Nephron (organoid): ENCODE results near the gene SH2B2.

Source experiments
- H3K27ac Mint-ChIP-seq, 3 experiments: 2 replicates each; pipeline ENCODE4 v1.8.0; 2020; ENCODE audit warnings: mixed read lengths in 3 of 3, mild to moderate bottlenecking in 2 of 3, moderate library complexity in 1 of 3
- H3K27me3 Mint-ChIP-seq: 2 replicates; pipeline ENCODE4 v1.8.0; 2021; ENCODE audit warnings: low read depth, mild to moderate bottlenecking, moderate library complexity, mixed read lengths
- H3K36me3 Mint-ChIP-seq: 2 replicates; pipeline ENCODE4 v1.8.0; 2020; ENCODE audit warnings: low read depth, mixed read lengths
- H3K4me1 Mint-ChIP-seq: 2 replicates; pipeline ENCODE4 v1.8.0; 2020; ENCODE audit warnings: mixed read lengths
- H3K4me3 Mint-ChIP-seq, 3 experiments: 2 replicates each; pipeline ENCODE4 v1.8.0; 2020; ENCODE audit warnings: mild to moderate bottlenecking in 3 of 3, mixed read lengths in 3 of 3, moderate library complexity in 2 of 3
- H3K9me3 Mint-ChIP-seq: 2 replicates; pipeline ENCODE4 v1.8.0; 2020; ENCODE audit warnings: mixed read lengths
- CTCF ChIP-seq, 3 experiments: fragments of 200-600 bp; sonication (generic); IDR thresholded peaks; one replicate each; pipeline ENCODE4 v1.5.0; 2021; ENCODE audit warnings: antibody characterized with exemption in 3 of 3; ENCODE audit not compliant: unreplicated experiment in 3 of 3

SH2B2 gene

GRCh38 chr7:102254521-102254920 is 32.1 kb upstream of the SH2B2 start:
- no peak for TF ChIP-seq CTCF (IDR thresholded peaks at IDR 0.05; ENCODE audit: unreplicated experiment in 3 of 3)
- H3K36me3 Mint-ChIP-seq, result peaks cover 31% of the 10 kb centered on the region
- no peaks in the 10 kb centered on the region for H3K27me3 Mint-ChIP-seq
- H3K27ac Mint-ChIP-seq, result peak overlapping the region in 2 of 3 experiments; percentile 76 to 94
- H3K4me1 Mint-ChIP-seq, result peaks cover 49% of the 10 kb centered on the region
- H3K9me3 Mint-ChIP-seq, result no peaks in the 10 kb centered on the region
- H3K4me3 Mint-ChIP-seq, result no peak overlapping the region

- H3K4me3 Mint-ChIP-seq, result peak overlapping the region in 1 of 3 experiments; percentile 46
- peaks cover 22% of the 10 kb centered on the region for H3K36me3 Mint-ChIP-seq
- H3K27ac Mint-ChIP-seq, result peak overlapping the region in 2 of 3 experiments; percentile 29 to 60
- TF ChIP-seq CTCF (IDR thresholded peaks at IDR 0.05; ENCODE audit: unreplicated experiment in 3 of 3), result no peak
- H3K27me3 Mint-ChIP-seq, result no peaks in the 10 kb centered on the region
- no peaks in the 10 kb centered on the region for H3K9me3 Mint-ChIP-seq
- peaks cover 45% of the 10 kb centered on the region for H3K4me1 Mint-ChIP-seq
Measured at GRCh38 chr7:102255501-102255900, 31.2 kb upstream of the SH2B2 start.

GRCh38 chr7:102255916-102256315 is 30.8 kb upstream of the SH2B2 start:
- no peaks in the 10 kb centered on the region for H3K9me3 Mint-ChIP-seq
- H3K4me3 Mint-ChIP-seq, result no peak overlapping the region
- H3K4me1 Mint-ChIP-seq, result peaks cover 46% of the 10 kb centered on the region
- H3K36me3 Mint-ChIP-seq, result peaks cover 19% of the 10 kb centered on the region
- TF ChIP-seq CTCF (IDR thresholded peaks at IDR 0.05; ENCODE audit: unreplicated experiment in 3 of 3), result no peak
- no peaks in the 10 kb centered on the region for H3K27me3 Mint-ChIP-seq
- H3K27ac Mint-ChIP-seq, result no peak overlapping the region

GRCh38 chr7:102258073-102258748 is 28.5 kb upstream of the SH2B2 start:
- TF ChIP-seq CTCF (IDR thresholded peaks at IDR 0.05; ENCODE audit: unreplicated experiment in 3 of 3), result no peak
- peaks cover 14% of the 10 kb centered on the region for H3K36me3 Mint-ChIP-seq
- H3K27me3 Mint-ChIP-seq, result no peaks in the 10 kb centered on the region
- peaks cover 33% of the 10 kb centered on the region for H3K4me1 Mint-ChIP-seq
- H3K9me3 Mint-ChIP-seq, result no peaks in the 10 kb centered on the region
- no peak overlapping the region for H3K4me3 Mint-ChIP-seq
- H3K27ac Mint-ChIP-seq, result no peak overlapping the region

DNA sequence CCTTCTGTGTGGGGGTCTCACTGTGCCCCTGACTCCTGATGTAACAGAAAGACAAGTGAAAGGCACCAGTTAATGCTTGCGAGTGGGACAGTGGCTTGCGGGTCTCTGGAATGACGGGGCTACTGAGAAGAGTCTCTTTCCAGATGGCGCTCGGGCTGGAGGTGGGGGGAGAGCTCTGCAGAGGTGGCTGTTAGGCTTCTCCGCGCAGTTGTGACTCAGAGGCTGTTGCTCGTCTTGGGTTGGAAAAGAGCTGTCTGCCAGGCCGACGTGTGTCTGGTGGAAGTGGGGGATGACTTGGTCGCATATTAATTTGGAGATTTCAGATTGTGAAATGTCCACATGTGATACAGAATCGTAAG is 27.9 kb upstream of the SH2B2 start:
- TF ChIP-seq CTCF (IDR thresholded peaks at IDR 0.05; ENCODE audit: unreplicated experiment in 3 of 3), result no peak
- peaks cover 28% of the 10 kb centered on the region for H3K4me1 Mint-ChIP-seq
- H3K9me3 Mint-ChIP-seq, result no peaks in the 10 kb centered on the region
- no peak overlapping the region for H3K27ac Mint-ChIP-seq
- peaks cover 10% of the 10 kb centered on the region for H3K36me3 Mint-ChIP-seq
- H3K4me3 Mint-ChIP-seq, result no peak overlapping the region
- no peaks in the 10 kb centered on the region for H3K27me3 Mint-ChIP-seq

- Mint-ChIP-seq H3K4me3 (no peak overlapping the region), H3K27ac (no peak overlapping the region), H3K4me1 (peaks cover 25% of the 10 kb centered on the region), H3K36me3 (peaks cover 5% of the 10 kb centered on the region), H3K27me3 (no peaks in the 10 kb centered on the region), H3K9me3 (no peaks in the 10 kb centered on the region)
- no peak for TF ChIP-seq CTCF (IDR thresholded peaks at IDR 0.05; ENCODE audit: unreplicated experiment in 3 of 3)
Measured at GRCh38 chr7:102260856-102261255, 25.8 kb upstream of the SH2B2 start.
